Measurements from ENCODE around the gene RALGAPA2. TPM values are rescaled to one million over a fixed set of nuclear protein-coding genes. Genes with fewer than 3 reads are reported as not detected.

The RALGAPA2 gene
- polyA plus RNA-seq, 1 donor from 2014 or later: 21.8 TPM

- H3K9ac ChIP-seq (ENCODE audit: low read length): no peak overlapping the region
- H3F3A ChIP-seq (ENCODE audit: insufficient read depth, low read length, poor library complexity, severe bottlenecking): no peaks in the 10 kb centered on the region
- no peaks in the 10 kb centered on the region for H4K20me1 ChIP-seq (ENCODE audit: insufficient read depth)
- no peak overlapping the region for H3K4me3 ChIP-seq (ENCODE audit: low read length)
- H3K79me2 ChIP-seq (replicated peaks; ENCODE audit: insufficient read depth, low read length): no peaks in the 10 kb centered on the region
- TF ChIP-seq CTCF (IDR thresholded peaks at IDR 0.05; ENCODE audit: poor library complexity, severe bottlenecking): no peak
- no peak for TF ChIP-seq POLR2AphosphoS5 (IDR thresholded peaks at IDR 0.05)
- TF ChIP-seq EP300 (conservative IDR thresholded peaks at IDR 0.05; ENCODE audit: poor library complexity, severe bottlenecking): no peak
- no peak for TF ChIP-seq REST (IDR thresholded peaks at IDR 0.05; ENCODE audit: borderline replicate concordance)
- TF ChIP-seq SMC3 (conservative IDR thresholded peaks at IDR 0.05; ENCODE audit: poor library complexity): no peak
- TF ChIP-seq MXI1 (conservative IDR thresholded peaks at IDR 0.05; ENCODE audit: poor library complexity, severe bottlenecking): no peak
- TF ChIP-seq EZH2 (IDR thresholded peaks at IDR 0.05; ENCODE audit: borderline replicate concordance, insufficient read depth, low read length, poor library complexity, severe bottlenecking): no peak
- no peak for TF ChIP-seq RAD21 (conservative IDR thresholded peaks at IDR 0.05)
- TF ChIP-seq TAF1 (IDR thresholded peaks at IDR 0.05; ENCODE audit: low read depth): no peak
- H3K4me2 ChIP-seq (ENCODE audit: low read length): no peak overlapping the region
- no peaks in the 10 kb centered on the region for H3K27me3 ChIP-seq (ENCODE audit: insufficient read depth, low read depth, low read length)
- H3K27ac ChIP-seq (ENCODE audit: low read length): no peak overlapping the region
- no peaks in the 10 kb centered on the region for H3K9me3 ChIP-seq (ENCODE audit: low read length)
- no peak overlapping the region for H2AFZ ChIP-seq (ENCODE audit: low read depth, low read length)
- H3K9me2 ChIP-seq (ENCODE audit: insufficient read depth, low read length): no peaks in the 10 kb centered on the region
- H3K36me3 ChIP-seq (ENCODE audit: insufficient read depth, low read length): no peaks in the 10 kb centered on the region
Measured at GRCh38 chr20:20564279-20564678, 148.2 kb downstream of the RALGAPA2 start.

GRCh38 chr20:20562507-20562906, 149.9 kb downstream of the RALGAPA2 start:
- Histone ChIP-seq H3K9me2 (ENCODE audit: insufficient read depth, low read length) (no peaks in the 10 kb centered on the region), H3K27ac (ENCODE audit: low read length) (no peak overlapping the region), H2AFZ (ENCODE audit: low read depth, low read length) (no peak overlapping the region), H3K4me2 (ENCODE audit: low read length) (no peak overlapping the region), H3K9ac (ENCODE audit: low read length) (no peak overlapping the region), H4K20me1 (ENCODE audit: insufficient read depth) (no peaks in the 10 kb centered on the region), H3K27me3 (ENCODE audit: insufficient read depth, low read depth, low read length) (no peaks in the 10 kb centered on the region), H3K79me2 (replicated peaks; ENCODE audit: insufficient read depth, low read length) (no peaks in the 10 kb centered on the region), H3K4me3 (ENCODE audit: low read length) (no peak overlapping the region), H3K9me3 (ENCODE audit: low read length) (no peaks in the 10 kb centered on the region), H3F3A (ENCODE audit: insufficient read depth, low read length, poor library complexity, severe bottlenecking) (no peaks in the 10 kb centered on the region), H3K36me3 (ENCODE audit: insufficient read depth, low read length) (no peaks in the 10 kb centered on the region)
- TF ChIP-seq REST (IDR thresholded peaks at IDR 0.05; ENCODE audit: borderline replicate concordance) (no peak), EP300 (conservative IDR thresholded peaks at IDR 0.05; ENCODE audit: poor library complexity, severe bottlenecking) (no peak), MXI1 (conservative IDR thresholded peaks at IDR 0.05; ENCODE audit: poor library complexity, severe bottlenecking) (no peak), RAD21 (conservative IDR thresholded peaks at IDR 0.05) (no peak), CTCF (IDR thresholded peaks at IDR 0.05; ENCODE audit: poor library complexity, severe bottlenecking) (no peak), EZH2 (IDR thresholded peaks at IDR 0.05; ENCODE audit: borderline replicate concordance, insufficient read depth, low read length, poor library complexity, severe bottlenecking) (no peak), SMC3 (conservative IDR thresholded peaks at IDR 0.05; ENCODE audit: poor library complexity) (no peak), POLR2AphosphoS5 (IDR thresholded peaks at IDR 0.05) (no peak), TAF1 (IDR thresholded peaks at IDR 0.05; ENCODE audit: low read depth) (no peak)

Measured in neural cell (in vitro differentiated cells).